GM21717 (cell line): Measurements from ENCODE around the gene TTLL11.
A peak's percentile ranks its signal among the peaks of the same experiment; 100 is the strongest.

Experiments
- ATAC-seq: cut with Tn5 transposase; IDR thresholded peaks from one replicate; pipeline ENCODE4 v1.9.1; 2021; ENCODE audit warnings: mild to moderate bottlenecking, moderate library complexity; ENCODE audit not compliant: unreplicated experiment

Gene TTLL11

GRCh38 chr9:121979736-121980135 is 113.4 kb downstream of the TTLL11 start:
- ATAC-seq, result no peak

- no peak for ATAC-seq
Measured at GRCh38 chr9:121976751-121977150, 116.4 kb downstream of the TTLL11 start.

- no peak for ATAC-seq
Measured at GRCh38 chr9:121975801-121976277, 117.3 kb downstream of the TTLL11 start.

DNA sequence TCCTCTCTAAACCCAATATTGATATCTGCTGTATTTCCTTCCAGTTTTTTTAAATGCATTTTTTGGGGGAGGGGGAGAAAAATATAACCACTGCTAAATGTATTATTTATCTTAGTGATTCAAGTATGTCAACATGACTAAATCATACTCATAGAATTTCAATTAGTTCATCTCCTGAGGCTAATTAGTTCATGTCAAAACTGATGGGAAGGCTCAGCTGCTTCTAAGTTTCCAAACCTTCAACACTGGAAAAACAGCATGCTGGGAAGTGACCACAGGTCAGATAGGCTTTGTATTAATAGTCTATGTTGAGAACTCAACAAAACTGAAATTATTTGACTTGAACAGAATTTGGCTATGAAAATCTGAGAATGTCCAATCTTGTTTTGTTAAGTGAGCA is 118.7 kb downstream of the TTLL11 start:
- no peak for ATAC-seq

- peak; percentile 68 for ATAC-seq
Measured at GRCh38 chr9:121972501-121972981, 120.6 kb downstream of the TTLL11 start.

DNA sequence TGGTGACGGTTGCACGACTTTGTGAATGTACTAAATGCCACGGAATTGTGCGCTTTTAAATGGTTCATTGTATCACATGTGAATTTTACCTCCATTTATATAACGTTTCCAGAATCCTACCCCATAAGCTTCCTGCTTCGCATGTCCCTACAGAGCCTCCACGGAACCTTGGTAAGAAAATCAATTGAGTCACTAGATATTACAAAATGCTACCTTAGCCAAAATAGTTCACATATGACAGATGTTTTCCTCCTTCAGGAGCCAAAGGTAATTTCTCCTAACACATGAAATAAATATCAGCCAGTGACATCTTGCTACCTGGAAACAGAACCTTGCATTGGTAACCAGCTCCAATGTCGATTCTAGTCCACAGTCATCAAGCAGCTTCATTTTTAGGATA is 125.1 kb downstream of the TTLL11 start:
- ATAC-seq, result no peak

DNA sequence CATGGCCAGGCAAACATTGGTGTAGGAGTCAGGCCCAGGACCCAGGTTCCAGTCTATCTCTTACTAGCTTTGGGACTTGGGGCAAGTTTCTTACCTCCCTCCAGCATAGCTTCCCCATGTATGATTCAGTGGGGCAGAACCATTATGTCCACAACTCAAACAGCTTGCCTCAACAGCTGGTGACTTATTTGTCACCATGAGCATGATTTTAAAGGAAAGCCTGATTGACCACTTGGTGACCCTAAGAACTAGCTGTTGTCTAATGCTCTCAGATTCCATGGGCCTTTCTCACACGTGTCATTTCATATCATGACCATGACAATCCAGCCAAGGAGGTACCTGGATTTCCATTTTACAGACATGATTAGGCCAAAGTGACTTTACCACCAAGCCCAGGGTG is 126.4 kb downstream of the TTLL11 start:
- no peak for ATAC-seq

DNA sequence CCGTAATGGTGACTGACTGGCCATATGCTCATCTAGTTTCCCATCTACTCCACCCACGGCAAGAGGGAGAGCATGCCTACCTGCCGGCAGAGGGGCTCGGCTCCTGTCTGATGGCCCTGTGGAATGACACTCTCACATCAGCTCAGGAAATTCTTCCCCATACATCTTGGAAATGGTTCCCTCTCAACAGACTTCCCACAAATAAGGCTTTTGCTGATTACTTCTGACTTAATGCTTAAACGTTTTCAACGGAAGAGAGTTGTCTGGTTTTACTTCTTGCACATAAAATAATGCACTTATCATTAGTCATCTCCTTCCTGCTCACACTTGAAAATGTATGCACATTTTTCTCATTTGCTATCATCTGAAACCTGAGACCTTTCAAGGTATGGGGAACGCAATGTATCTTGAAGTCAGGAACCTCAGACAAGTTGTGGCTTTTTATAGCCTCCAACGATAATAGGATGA is 129.5 kb downstream of the TTLL11 start:
- ATAC-seq, result no peak

DNA sequence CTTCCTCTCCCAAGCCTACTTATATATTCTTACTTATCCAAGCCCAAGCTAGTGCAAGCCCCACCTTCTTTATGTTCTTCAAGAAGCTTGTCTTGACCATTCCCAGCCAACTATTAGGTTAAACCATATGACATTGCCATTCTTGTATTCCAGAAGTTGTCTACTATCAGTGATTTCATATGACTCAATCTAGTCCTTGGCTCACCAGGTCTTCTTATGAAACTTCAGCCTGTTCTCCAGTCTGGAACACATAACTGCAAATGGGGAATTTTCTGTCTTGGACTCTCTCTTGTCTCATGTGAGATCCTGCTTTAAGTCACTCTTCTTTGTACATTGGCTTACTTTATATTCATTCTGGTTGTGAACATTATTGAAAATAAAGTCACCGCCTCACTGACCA is 130.7 kb downstream of the TTLL11 start:
- no peak for ATAC-seq

DNA sequence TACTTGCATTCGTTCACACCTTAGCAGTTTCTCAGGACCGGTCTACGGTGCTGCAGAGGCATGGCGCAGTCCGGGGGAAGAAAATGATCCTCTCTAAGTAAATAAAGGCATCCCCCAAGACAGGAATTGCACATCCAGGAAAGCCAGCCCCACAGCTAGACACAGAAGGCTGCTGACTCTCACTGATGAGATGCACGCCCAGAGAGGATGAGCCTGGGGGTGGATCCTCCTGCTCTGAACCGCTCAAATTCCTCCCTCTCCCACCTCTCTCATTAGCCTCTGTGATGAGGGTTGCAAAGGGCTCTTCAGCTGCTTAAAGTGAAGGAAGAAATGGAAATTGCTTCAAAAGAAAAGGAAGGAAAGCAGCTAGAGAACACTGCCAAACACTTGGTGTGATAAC is 132.4 kb downstream of the TTLL11 start:
- no peak for ATAC-seq

DNA sequence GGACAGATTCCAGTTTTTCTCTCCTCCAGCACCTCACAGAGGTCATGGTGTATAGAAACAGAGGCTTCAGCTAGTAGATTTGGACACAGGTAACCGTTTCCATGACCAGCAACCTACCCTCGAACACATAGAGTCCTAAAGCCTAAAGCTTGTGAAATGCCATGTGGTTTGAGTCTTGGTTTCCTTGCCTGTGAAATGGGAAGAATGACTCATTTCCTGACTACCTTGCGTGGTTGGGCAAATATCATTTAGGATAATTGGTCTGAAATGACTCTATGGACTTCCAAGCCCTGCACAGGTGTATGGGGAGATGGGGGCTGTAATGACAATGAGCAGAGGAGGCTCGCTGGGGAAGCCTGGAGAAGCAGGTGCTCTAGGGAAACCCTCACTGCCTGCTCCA is 134.6 kb downstream of the TTLL11 start:
- ATAC-seq, result no peak

DNA sequence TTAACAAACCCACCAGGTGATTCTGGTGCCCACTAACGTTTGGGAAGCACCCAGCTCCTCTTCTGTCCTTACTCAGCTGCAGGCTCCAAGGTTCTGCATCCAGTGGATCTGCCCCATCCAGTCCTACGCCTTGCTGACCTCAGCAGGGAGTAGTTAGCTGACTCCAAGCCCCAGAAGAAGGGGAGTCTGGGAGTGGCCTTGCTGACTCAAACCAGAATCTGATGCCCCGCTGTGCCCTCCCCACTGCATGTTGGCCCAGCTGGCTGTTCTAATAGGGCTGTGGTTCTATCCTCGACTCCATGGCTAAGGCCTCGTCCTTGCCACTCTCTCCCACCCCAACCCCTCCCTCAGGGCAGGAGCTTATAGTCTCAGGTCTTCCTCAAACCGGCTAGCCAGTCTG is 136.3 kb downstream of the TTLL11 start:
- ATAC-seq, result no peak

DNA sequence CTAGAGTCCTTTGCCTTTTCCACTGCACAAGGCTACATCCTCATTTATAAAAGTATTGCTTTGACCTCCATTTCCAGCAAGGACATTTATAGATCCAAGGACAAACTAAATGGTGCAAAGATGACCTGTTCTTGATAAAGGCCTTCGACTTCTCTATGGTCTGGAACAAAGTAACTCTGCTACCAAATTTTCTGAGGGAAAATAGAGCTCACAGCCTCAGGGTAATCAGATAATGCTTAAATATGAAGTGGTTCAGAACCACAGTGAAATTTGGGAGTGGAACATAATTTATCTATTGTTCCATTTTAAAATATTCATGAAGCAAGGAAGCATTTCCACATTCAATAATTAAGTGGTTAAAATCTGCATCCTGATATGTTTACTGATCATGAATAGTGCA is 137.5 kb downstream of the TTLL11 start:
- ATAC-seq, result no peak

- no peak for ATAC-seq
Measured at GRCh38 chr9:121954477-121955140, 138.5 kb downstream of the TTLL11 start.

GRCh38 chr9:121952611-121953010 is 140.5 kb downstream of the TTLL11 start:
- ATAC-seq, result no peak

GRCh38 chr9:121950866-121951265 is 142.2 kb downstream of the TTLL11 start:
- ATAC-seq, result no peak

DNA sequence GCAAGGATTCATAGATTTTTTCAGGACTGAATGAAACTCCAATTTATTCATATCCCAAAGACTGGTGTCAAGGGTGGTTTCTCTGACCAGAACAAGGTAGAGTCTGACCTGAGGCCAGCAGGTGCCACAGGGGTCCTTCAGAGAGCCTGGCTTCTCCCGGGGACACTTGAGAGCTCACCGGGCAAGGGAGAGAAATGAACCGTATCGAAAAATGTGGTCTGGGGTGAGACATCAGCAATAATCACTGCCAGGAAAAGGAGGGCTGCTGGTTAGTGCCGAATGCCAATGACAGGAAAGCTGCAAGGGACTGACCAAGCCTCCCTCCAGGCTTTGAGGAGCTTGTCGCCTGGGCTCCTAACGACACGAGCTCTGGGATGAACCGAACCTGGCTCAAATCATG is 142.7 kb downstream of the TTLL11 start:
- ATAC-seq, result no peak

GRCh38 chr9:121949766-121950165 is 143.3 kb downstream of the TTLL11 start:
- ATAC-seq, result no peak

DNA sequence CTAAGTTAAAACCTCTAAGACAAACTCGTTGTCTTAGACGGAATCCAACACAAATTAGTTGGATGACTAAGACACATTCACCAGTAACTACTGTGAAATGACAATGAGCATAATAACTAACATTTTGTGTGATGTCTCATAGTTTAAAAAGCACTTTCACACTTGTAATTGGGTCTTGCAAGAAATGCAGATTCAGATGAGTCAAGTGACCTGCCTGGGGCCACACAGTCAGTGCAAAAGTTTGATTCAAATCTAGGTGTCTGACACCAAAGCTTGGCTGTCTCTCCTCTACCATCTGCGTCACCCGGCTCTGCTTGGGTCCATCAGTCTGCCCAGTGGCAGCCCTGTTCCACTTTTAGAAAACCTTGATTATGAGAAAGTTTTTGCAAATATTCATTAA is 143.7 kb downstream of the TTLL11 start:
- ATAC-seq, result no peak

DNA sequence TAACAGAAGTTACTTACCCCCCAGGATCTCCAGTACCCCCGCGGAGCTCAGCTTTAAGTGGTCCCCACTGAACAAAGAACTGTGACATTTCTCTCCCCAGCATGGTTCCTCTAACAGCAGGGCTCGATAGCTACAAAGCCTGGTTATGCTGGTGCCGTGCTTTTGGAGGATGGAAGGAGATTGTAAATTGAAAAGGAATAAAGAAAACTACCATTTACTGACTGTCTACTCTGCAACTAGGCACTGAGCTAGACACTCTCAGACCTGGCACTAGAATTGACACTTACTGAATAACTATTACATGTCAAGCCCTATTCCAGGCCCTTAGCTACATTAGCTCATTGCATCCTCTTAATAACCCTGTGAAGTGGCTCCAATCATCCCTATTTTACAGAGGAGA is 145.3 kb downstream of the TTLL11 start:
- no peak for ATAC-seq

GRCh38 chr9:121946465-121946864 is 146.6 kb downstream of the TTLL11 start:
- no peak for ATAC-seq

GRCh38 chr9:121945849-121946248 is 147.3 kb downstream of the TTLL11 start:
- no peak for ATAC-seq

GRCh38 chr9:121945281-121945680 is 147.8 kb downstream of the TTLL11 start:
- ATAC-seq, result no peak
